Fibroblast of lung (primary cell): ENCODE data around the gene GRB7. TPM values are rescaled to one million over a fixed set of nuclear protein-coding genes. Genes with fewer than 3 reads are reported as not detected.

Source experiments
- DNase-seq, 2 donors: peaks; one replicate each; pipeline versions ENCODE4 v3.0.0 to v3.0.0-alpha.2; 2010; ENCODE audit warnings: low read depth in 2 of 2
- H2AFZ ChIP-seq: 2 replicates; pipeline ENCODE4 v1.5.1; 2012; ENCODE audit warnings: low read length, control low read depth, inconsistent platforms
- H3K27ac ChIP-seq: 2 replicates; pipeline ENCODE4 v1.5.1; 2011; ENCODE audit warnings: low read length, control low read depth; ENCODE audit not compliant: insufficient read depth
- H3K27me3 ChIP-seq: 2 replicates; pipeline ENCODE4 v1.5.1; 2011; ENCODE audit warnings: mild to moderate bottlenecking, low read length; ENCODE audit not compliant: control insufficient read depth, insufficient read depth
- H3K36me3 ChIP-seq: 2 replicates; pipeline ENCODE4 v1.5.1; 2011; ENCODE audit warnings: low read length; ENCODE audit not compliant: control insufficient read depth, insufficient read depth
- H3K4me1 ChIP-seq: 2 replicates; pipeline ENCODE4 v1.5.1; 2011; ENCODE audit warnings: low read length; ENCODE audit not compliant: control insufficient read depth, insufficient read depth; ENCODE audit errors: extremely low read depth
- H3K4me2 ChIP-seq: 2 replicates; pipeline ENCODE4 v1.5.1; 2011; ENCODE audit warnings: low read length, control low read depth; ENCODE audit not compliant: insufficient read depth; ENCODE audit errors: extremely low read depth
- H3K4me3 ChIP-seq, 4 experiments: fragments of 200-600 bp in 1 of 4; sonication (generic) in 1 of 4; replicated peaks in 1 of 4; 2 replicates each; pipeline ENCODE4 v1.5.1; 2011 to 2016; ENCODE audit warnings: low read length in 4 of 4, low read depth in 3 of 4, mild to moderate bottlenecking in 3 of 4, control low read depth in 2 of 4, inconsistent platforms in 1 of 4, mixed read lengths in 1 of 4; ENCODE audit not compliant: insufficient read depth in 1 of 4; ENCODE audit errors: control extremely low read depth in 1 of 4
- H3K79me2 ChIP-seq: 2 replicates; pipeline ENCODE4 v1.5.1; 2012; ENCODE audit warnings: mild to moderate bottlenecking, low read length, inconsistent platforms; ENCODE audit not compliant: control insufficient read depth, insufficient read depth
- H3K9ac ChIP-seq: 2 replicates; pipeline ENCODE4 v1.5.1; 2011; ENCODE audit warnings: mild to moderate bottlenecking, low read length, control low read depth; ENCODE audit not compliant: insufficient read depth
- H3K9me3 ChIP-seq: 2 replicates; pipeline ENCODE4 v1.5.1; 2012; ENCODE audit warnings: low read depth, low read length; ENCODE audit not compliant: control insufficient read depth, insufficient read depth
- H4K20me1 ChIP-seq: 2 replicates; pipeline ENCODE4 v1.5.1; 2011; ENCODE audit warnings: low read length; ENCODE audit not compliant: control insufficient read depth, insufficient read depth; ENCODE audit errors: extremely low read depth
- CTCF ChIP-seq, 2 donors: IDR thresholded peaks in 1 of 2; conservative IDR thresholded peaks in 1 of 2; 1 replicate in 1 of 2; 2 replicates in 1 of 2; pipeline ENCODE4 v1.5.1; 2011 to 2012; ENCODE audit warnings: low read length in 2 of 2, control low read depth in 1 of 2, inconsistent platforms in 1 of 2, low read depth in 1 of 2, mild to moderate bottlenecking in 1 of 2
- EZH2 ChIP-seq: IDR thresholded peaks from 2 replicates; pipeline ENCODE4 v1.5.1; 2012; ENCODE audit warnings: low read length, control low read depth, mild to moderate bottlenecking; ENCODE audit errors: missing control alignments
- polyA plus RNA-seq, 2 donors: library from polyadenylated mRNA; depleted of rRNA in 1 of 2; stranded (reverse) in 1 of 2; unstranded in 1 of 2; fragments of >200 nt; gene quantifications; 2 replicates each; pipeline ENCODE4 v1.2.1, GENCODE V29; 2011 to 2012; ENCODE audit warnings: missing spikeins in 1 of 2
- total RNA-seq: library from RNA; depleted of rRNA; stranded (reverse); fragments of >200 nt; gene quantifications from 2 replicates; pipeline ENCODE4 v1.2.1, GENCODE V29; 2014

Gene GRB7
- total and polyA plus RNA-seq, 2 donors (not counting 1 experiment from before 2014, with no cell fraction given) = under 0.01 to 0.07 TPM

GRCh38 chr17:39730095-39730921 is 7.4 kb upstream of the GRB7 start, which contains the start of gene MIEN1:
Gene MIEN1 (minus strand): TSS chr17:39730532. CDS start chr17:39730495, 37 bp downstream.
- Histone ChIP-seq H3K4me3 (peak within 1 kb of the TSS; percentile 66 to 96 (median 80)), H3K27ac (peak within 1 kb of the TSS; percentile 92)

GRCh38 chr17:39732586-39732985 is 5.2 kb upstream of the GRB7 start:
- no peak overlapping the region for H3K9ac ChIP-seq
- H3K36me3 ChIP-seq = peaks cover 8% of the 10 kb centered on the region
- H3K4me1 ChIP-seq = no peaks in the 10 kb centered on the region
- H4K20me1 ChIP-seq = no peaks in the 10 kb centered on the region
- no peaks in the 10 kb centered on the region for H3K9me3 ChIP-seq
- no peaks in the 10 kb centered on the region for H3K79me2 ChIP-seq
- no peak overlapping the region for H3K4me2 ChIP-seq
- H3K27ac ChIP-seq = no peak overlapping the region
- no peak overlapping the region for H3K4me3 ChIP-seq
- H2AFZ ChIP-seq = no peak overlapping the region
- peaks cover under 1% of the 10 kb centered on the region for H3K27me3 ChIP-seq
- no peak for DNase-seq
- TF ChIP-seq EZH2 (no peak), CTCF (conservative IDR thresholded peaks at IDR 0.05 in 1 of 2, IDR thresholded peaks at IDR 0.05 in 1 of 2; ENCODE audit: low read depth in 1 of 2, low read length in 2 of 2) (no peak)

More at GRCh38 chr17:39730095-39730921, 7.4 kb upstream of the GRB7 start, which contains the start of gene MIEN1:
- Histone ChIP-seq H3K9me3 (no peaks in the 10 kb centered on the region), H3K79me2 (no peaks in the 10 kb centered on the region), H3K9ac (peak within 1 kb of the TSS; percentile 89), H3K27me3 (no peaks in the 10 kb centered on the region), H3K4me1 (no peaks in the 10 kb centered on the region), H3K4me2 (peak within 1 kb of the TSS; percentile 76), H2AFZ (peak within 1 kb of the TSS; percentile 75), H3K36me3 (peaks cover 12% of the 10 kb centered on the region), H4K20me1 (no peaks in the 10 kb centered on the region)
- TF ChIP-seq CTCF (conservative IDR thresholded peaks at IDR 0.05 in 1 of 2, IDR thresholded peaks at IDR 0.05 in 1 of 2; ENCODE audit: low read depth in 1 of 2, low read length in 2 of 2) (peak; percentile 67 to 69), EZH2 (no peak)
- peak; percentile 59 to 78 for DNase-seq

- no peak for DNase-seq
Measured at GRCh38 chr17:39735882-39736281, 1.9 kb upstream of the GRB7 start.

More at GRCh38 chr17:39735882-39736281, 1.9 kb upstream of the GRB7 start:
- Histone ChIP-seq H3K27me3 (peaks cover 7% of the 10 kb centered on the region), H3K9ac (no peak overlapping the region), H3K79me2 (no peaks in the 10 kb centered on the region), H3K9me3 (no peaks in the 10 kb centered on the region), H3K4me2 (no peak overlapping the region), H3K4me3 (no peak overlapping the region), H3K36me3 (no peaks in the 10 kb centered on the region), H4K20me1 (no peaks in the 10 kb centered on the region), H3K4me1 (peaks cover 8% of the 10 kb centered on the region), H3K27ac (no peak overlapping the region), H2AFZ (no peak overlapping the region)
- TF ChIP-seq CTCF (conservative IDR thresholded peaks at IDR 0.05 in 1 of 2, IDR thresholded peaks at IDR 0.05 in 1 of 2; ENCODE audit: low read depth in 1 of 2, low read length in 2 of 2) = no peak
- no peak for TF ChIP-seq EZH2
